Measurements from ENCODE around the gene PLEKHM3.
A peak's percentile ranks its signal among the peaks of the same experiment; 100 is the strongest.

PLEKHM3 gene

DNA sequence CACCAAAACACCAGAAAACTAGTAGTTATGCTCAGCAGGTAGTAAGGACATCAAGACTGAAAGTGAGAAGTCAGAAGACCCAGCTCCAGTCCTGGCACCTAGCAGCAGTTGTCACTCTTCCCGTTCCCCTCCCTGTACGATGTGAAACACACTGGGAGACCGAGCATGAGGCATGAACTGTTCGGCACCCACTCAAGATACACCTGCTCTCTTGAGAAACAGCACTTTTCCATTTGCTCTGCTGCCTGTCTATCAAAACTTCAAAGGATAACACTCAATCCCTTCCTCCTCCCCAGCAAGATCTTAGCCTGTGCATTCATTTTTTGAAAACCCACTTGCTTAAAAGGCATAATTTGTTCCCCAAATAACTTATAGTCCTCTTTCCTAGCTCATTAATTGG, 123.9 kb downstream of the PLEKHM3 start:
- DNase-seq (ENCODE audit: extremely low spot score, insufficient read length, low read depth) (no peak), FAIRE-seq (no peak)

DNA sequence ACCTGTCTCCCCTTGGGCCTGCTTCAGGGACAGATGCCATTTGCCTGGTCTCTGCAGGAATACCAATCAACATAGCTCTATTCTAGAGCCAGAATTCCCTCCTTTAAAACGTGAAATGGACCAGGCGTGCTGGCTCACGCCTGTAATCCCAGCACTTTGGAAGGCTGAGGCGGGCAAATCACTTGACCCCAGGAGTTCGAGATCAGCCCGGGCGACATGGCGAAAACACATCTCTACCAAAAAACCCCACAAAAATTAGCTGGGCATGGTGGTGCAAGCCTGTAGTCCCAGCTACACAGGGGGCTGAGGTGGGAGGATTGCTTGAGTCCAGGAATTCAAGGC, 127.0 kb downstream of the PLEKHM3 start:
- FAIRE-seq: no peak
- no peak for DNase-seq (ENCODE audit: extremely low spot score, insufficient read length, low read depth)

DNA sequence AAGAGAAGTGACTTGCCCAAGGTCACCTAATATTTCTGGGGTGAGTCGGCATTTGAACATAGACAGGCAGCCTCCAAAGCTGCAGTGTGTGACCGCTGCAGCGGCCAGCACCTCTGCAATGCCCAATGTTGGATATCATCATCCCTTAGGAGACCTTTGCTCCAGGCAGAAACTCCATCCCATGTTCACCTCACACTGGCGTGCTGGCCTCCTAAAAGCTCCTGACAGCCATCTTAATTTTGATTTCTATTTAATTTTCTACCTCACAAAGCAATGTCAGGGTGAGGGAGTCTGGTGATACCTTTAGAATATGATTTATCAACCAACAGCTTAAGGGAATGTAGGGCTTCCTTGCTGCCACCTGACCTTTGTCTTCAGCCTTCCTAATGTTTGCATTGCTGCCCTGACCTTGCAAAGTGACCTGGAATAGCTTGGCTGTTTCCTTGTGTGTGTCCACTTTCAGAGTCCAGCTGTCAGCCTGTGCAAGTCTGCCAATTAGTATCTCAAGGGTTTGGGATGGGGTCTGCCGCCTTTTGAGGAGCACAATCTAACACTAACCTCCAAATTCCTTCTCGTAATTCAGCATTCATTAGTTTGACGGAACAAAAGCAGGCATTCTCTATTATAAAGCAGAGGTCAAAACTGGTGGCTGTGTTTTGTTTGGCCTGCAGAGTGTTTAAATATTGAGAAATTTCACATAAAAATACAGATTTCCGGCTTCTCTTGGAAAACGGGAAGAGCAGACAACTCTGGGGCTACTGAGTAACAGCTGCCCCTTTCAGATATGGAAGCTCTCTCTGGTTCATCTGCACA, 127.6 kb downstream of the PLEKHM3 start:
- FAIRE-seq: no peak
- no peak for DNase-seq (ENCODE audit: extremely low spot score, insufficient read length, low read depth)

DNA sequence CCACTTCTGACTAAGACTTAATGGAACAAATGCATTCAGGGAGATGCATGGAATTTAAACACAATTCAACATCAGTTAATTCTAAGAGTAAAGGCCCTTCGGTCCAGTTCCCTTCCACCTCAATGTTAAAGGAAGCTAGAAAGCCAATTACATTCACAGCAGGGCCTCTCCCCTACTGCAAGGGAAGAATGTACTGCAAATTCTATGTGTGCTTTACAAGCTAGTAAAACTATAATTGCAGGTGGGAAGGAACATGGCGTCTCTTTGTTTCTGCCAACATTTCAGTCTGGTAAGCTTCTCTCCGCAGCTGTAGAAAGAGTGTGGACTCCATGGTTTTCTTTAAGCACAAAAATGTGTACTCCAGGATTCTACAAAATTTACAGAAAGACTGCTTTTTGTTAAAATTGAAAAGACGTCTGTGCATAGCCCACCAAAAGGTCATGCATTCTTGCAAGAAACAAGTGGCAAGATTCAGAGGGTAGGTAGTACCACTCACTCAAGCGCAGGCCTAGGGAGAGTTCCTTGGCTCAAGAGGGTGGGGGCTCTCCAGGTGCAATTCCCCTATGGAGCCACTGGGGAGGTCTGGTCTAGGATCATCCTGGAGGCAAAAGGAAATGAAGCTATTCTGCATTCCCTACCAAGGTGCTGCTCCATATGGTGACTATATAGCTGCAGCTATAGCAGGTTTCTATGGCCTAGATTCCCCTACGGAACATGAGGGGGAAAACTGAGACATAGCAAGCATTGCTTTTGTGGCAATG, 128.6 kb downstream of the PLEKHM3 start:
- DNase-seq (ENCODE audit: extremely low spot score, insufficient read length, low read depth) (no peak), FAIRE-seq (no peak)

DNA sequence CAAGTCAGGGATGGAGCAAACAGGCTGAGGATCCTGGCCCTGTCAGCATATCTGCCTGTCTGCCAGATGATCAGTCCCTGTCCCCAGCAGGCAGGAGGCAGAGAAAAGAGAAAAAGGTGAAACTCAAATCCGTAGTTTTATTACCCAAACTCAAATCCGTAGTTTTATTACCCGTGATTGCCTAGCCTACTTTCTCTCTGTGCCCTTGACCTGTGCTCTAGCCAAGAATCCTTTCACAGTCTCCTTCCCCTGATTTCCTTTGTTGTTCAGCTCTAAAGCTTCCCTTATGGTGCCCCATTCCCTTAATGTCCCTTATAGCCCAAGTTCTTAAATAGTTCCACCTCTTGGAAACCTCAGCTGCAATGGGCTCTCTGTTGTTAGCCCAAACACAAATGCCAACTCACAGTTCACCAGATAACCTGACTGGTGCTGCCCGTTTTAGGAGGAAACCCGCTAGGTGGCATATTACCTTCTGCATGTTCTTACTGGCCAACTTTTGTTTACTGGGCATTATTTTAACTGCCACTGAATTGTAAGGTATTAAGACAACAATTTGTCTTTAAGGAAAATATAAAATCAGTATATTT, 130.0 kb downstream of the PLEKHM3 start:
- no peak for FAIRE-seq
- DNase-seq (ENCODE audit: extremely low spot score, insufficient read length, low read depth): no peak

DNA sequence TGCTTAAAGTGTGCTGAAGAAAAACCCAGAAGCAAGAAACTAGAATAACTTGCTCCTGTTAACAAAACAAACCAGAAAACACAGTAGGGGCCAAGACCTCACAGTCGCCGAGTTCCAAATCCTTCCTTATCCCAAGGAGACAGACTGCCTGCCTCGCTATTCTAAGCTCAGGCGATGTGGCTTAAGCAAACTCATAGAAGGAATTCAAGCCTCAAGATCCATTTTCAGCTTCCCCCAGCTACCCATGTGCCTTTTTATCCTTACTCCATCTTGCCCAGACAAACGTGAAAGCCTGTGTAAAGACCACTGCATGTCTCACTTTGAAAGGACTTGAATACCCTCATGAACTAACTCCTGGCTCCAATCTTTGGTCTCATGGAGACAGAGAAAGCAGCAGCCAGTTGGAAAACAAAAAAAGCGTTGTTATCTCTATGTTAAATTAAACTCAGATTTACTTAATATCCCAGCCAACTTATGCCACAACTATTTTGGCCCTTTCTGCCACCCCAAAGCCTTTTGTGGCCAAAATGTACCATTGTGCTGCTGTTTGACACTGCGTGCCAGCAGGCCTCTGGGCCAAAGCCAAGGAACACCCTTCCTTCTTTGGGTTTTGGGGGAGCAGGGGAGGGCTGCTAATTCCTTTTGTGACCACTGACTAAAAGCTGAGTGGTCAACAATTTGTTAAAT, 132.5 kb downstream of the PLEKHM3 start:
- no peak for DNase-seq (ENCODE audit: extremely low spot score, insufficient read length, low read depth)
- no peak for FAIRE-seq

DNA sequence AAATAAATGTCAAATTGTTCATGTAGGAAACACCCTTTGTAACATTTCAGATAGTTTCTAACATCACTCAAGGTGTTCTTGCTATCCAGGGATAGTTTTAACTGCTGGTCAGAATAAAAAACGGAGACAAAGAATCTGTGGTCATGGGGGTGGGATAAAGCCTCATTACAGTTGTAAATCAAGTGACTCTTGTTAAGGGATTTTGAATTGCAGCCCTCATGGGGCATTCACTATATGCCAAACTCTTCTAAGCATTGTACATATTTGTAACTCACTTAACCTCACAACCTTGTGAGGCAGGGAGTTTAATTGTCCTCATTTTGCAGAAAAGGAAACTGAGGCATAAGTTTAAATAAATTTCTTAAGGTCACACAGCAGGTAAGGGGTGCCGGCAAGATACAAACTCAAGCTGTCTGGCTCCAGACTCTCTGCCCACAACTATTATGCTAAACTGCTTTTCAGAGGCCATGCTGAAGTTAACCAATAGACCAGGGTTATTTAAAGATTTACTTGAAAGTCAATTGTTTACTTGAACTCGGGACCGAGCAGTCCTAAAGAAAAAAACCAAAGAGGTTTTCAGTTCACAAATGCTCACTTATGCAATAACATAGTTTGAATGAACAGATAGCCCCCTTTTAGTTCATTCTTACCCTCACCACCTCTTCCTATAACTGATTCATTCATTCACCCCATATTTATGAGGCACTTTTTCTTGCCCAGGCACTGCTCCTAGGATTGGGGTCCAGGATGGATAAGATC, 134.1 kb downstream of the PLEKHM3 start:
- DNase-seq (ENCODE audit: extremely low spot score, insufficient read length, low read depth) (no peak), FAIRE-seq (peak; percentile 71)

DNA sequence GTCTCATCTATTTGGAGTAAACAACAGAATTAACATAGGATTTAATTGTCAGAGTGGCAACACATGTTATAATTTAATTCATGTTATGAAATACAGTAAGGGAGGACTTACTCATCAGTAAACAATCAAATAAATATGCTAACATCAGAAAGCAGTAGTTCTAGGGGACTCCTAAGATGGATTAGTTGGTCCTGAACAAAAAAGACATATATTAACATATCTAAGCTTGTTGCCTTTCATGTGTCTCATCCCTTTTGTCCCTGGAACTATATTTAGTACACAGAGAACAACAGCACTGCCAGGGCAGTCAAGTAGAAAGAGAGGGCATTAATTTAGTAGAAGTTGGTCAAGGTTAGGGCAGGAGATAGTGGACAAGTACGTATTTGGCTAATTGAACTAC, 137.8 kb downstream of the PLEKHM3 start:
- FAIRE-seq (no peak), DNase-seq (ENCODE audit: extremely low spot score, insufficient read length, low read depth) (no peak)

DNA sequence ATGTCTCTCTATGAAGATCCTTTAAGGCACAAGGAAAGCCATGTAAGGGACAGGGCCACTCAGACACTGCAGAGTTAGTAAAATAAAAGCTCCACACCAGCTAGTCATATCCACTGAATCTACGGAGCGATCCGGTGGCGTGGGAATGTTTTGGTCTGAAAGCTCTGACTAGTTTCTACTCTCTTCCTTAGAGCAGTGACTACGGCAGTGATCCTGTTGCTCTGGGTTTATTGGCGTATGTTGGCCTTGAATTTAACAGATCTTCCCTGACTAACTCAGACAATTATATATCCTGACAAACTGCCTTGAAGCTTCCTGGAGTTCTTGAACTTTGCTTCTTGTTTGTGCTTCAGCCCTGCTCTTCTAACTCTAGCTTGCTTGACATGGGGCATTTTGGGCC, 140.3 kb downstream of the PLEKHM3 start:
- DNase-seq (ENCODE audit: extremely low spot score, insufficient read length, low read depth) (no peak), FAIRE-seq (peak; percentile 38)

DNA sequence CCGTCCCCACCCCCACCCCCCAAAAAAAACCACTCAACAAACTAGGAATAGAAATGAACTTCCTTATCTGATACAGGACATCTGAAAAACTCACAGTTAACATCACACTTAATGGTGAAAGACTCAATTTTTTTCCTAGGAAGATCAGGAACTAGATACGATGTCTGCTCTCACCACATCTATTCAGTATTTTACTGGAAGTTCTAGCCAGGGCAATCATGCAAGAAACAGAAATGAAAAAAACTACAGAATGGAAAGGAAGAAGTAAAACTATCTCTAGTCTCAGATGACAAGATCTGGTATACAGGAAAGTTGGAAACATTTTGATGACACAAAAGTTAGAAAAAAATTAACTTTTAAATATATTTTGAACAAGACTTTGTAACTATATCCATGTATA, 141.2 kb downstream of the PLEKHM3 start:
- FAIRE-seq (peak; percentile 73), DNase-seq (ENCODE audit: extremely low spot score, insufficient read length, low read depth) (no peak)

DNA sequence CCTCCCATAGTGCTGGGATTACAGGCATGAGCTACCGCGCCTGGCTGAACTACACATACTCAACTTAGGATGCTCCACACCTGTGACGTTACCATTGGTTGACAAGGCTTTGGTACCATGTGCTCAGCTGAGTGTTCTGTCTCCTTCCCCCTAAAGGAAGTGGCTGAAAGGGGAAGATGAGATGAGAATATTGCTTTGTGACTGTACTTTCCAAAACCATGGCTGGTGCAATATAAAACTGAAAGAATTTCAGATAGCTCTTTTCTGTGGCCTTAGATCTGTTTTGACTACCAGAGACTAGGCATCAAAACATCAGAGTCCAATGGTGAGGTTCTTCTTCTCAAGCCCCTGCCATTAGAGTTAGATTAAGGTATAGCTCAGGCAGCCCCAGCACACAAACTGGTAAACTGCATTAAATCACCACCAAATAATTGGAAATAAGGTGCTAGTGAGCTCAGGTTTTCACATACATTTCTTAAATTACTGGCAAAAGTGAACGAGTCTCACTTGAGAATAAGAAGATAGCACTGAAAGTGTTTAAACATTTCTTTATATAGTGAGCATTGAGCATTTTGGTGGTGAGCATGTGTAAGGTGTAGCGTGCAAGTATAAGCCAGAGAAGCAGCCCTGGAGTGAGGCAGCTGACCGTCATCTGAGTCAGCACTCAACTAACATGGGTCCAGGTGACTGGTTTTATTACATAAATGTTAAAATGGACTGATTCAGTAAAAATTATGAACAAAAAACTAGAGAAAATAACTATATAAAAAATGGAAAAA, 142.1 kb downstream of the PLEKHM3 start:
- DNase-seq (ENCODE audit: extremely low spot score, insufficient read length, low read depth) (no peak), FAIRE-seq (peak; percentile 69)

DNA sequence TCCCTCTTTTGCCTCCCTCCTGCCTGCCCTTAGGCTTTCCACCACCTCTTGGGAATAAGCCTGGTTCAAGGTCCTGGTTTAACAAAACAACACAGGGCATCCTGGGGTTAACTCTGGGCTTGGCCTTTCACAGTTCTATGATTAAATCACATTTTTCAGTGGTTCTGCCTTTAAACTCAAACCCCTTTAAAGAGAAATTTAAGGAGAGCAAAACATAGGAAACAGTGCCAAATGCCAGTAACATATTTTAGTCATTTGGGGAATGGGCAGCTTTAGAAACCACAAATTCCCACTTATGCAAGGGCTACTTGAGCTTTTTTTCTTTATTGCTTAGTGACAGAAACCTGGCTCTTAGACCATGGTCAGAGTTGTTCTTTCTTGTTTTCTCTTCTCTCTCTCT, 143.4 kb downstream of the PLEKHM3 start:
- FAIRE-seq: no peak
- DNase-seq (ENCODE audit: extremely low spot score, insufficient read length, low read depth): no peak

DNA sequence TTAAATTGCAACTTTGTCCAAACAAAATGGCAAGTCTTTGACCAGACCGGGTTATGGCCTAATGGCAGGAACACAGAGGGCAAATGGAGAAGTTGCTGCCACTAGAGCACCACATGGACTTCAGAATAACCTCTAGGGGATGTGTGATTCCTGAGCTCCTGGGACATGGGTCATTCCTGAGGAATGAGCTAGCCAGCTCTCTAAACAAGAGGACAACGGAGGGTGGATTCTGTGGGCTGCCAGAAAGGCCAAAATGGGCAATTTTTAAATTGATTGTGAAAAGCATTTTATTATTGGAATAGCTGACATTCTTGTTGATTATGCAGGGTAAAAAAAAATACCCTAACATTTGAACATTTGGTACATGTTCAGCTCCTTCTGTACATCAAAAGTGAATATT, 145.8 kb downstream of the PLEKHM3 start:
- DNase-seq (ENCODE audit: extremely low spot score, insufficient read length, low read depth) (no peak), FAIRE-seq (no peak)

DNA sequence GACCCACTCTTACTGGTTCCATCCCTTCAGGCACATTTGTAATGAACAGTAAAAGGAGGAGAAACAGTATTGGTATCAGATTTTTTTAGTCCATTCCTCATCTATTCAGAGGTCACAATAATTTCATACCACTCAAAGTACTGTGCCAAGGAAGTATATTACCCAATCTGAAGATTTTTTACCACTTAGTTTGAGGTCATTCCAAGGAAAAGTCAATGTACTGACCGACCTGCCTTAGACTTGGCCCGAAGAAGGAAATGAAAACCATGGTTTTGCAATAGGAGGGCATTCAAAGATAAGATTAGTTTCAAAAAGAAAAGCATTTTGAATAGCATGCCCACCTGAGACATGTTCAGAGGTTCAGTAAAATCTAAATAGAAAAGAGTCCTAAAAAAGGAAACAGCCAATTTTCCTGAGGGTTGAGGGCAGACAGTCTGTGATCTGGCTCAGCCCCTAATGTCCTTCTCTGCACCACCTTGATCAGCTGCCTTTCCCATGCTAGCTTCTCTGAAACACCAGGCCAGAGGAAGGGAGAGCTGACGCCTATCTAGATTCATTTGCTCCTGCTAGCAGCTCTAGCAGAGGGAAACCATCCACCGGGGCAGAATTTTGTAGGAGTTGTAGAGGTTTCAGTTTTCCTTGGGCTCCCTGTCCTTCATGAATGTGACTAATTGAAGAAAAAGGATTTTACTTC, 148.3 kb downstream of the PLEKHM3 start:
- FAIRE-seq: no peak
- DNase-seq (ENCODE audit: extremely low spot score, insufficient read length, low read depth): no peak

DNA sequence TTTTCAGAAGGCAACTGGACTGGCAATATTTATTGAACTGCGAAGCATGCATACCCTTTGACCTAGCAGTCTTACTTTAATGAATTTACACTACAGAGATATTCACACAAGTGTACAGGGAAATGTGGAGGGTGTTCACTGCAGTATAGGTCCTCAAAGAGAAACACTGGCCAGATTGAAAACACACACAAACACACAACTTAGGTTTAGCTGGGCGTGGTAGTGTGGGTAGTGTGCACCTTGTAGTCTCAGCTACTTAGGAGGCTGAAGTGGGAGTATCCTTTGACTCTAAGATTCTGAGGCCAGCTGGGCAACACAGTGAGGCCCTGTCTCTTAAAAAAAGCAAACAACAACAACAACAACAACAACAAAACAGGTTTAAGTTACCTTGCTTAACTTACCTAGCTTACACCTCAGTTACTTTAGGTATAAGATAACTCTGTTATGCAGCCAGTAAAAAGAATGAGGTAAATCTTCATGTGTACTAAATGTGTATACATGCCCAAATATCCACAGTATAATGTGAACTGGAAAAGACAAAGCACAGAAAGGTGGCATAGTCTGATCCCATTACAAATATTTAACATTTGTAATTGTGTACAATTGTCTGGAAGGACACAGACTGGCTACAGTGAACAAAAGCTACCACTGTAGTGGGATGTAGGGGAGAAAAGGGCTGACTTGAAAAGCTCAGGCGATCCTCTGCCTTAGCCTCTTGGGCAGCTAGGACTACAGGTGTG, 149.7 kb downstream of the PLEKHM3 start:
- DNase-seq (ENCODE audit: extremely low spot score, insufficient read length, low read depth): no peak
- FAIRE-seq: peak; percentile 12

DNA sequence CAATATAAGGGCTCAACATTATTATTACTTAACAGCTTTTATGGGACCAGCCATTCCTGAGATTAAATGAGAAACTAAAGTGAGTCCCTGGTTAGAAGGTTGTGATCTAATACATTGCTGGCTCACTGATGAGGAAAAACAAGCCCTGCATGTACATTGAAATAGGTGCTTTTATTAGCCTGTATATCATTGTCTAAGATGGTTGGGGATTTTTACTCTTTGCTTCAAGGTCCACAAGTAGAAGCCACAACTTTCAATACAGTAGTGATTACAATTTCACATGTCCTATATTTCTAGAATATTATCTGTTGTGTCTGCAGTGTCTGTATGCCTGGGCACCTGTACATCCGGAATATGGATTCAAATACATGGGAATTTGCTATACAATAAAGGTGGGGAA, 151.5 kb downstream of the PLEKHM3 start:
- peak; percentile 51 for FAIRE-seq
- DNase-seq (ENCODE audit: extremely low spot score, insufficient read length, low read depth): no peak

DNA sequence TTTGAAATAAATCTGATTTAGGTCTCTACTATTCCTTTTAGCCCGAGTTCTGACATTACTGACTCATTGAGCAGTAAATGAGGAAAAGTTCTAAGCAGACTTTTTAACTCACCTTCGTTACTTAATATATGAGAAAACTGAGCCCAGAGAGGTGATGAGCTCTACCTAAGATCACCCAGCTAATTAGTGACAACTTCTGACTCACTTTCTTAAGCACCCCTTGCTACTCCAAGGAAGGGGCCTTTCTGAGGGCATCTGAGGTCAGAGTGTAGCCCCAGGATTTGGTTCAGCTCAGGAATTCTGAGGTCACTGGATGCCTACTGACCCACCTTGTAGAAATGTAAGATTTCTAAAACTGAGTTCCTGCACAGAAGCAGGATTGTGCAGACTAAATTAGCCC, 153.4 kb downstream of the PLEKHM3 start:
- DNase-seq (ENCODE audit: extremely low spot score, insufficient read length, low read depth) (no peak), FAIRE-seq (no peak)

DNA sequence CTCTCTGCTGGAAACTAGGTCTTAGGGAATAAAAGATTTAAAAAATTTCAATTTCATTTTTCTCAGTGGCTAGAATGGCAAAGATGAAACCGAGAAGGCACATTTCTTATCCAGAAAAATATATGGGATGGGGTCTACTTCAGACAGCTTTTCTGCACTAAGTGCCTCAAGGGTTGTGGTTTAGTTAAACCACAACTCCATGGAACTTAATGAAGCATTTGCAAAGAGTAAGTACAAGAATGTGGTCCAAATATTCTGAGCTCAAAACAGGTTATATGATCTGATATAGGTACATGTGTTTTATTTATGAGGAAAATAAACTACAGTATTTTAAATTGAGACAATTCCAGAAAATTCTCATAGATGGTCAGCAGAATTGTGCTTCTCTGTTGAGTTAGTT, 153.8 kb downstream of the PLEKHM3 start:
- peak; percentile 33 for FAIRE-seq
- DNase-seq (ENCODE audit: extremely low spot score, insufficient read length, low read depth): no peak
